ENCODE measurements around the gene CCSER2.
A peak's percentile ranks its signal among the peaks of the same experiment; 100 is the strongest.

Gene CCSER2

DNA sequence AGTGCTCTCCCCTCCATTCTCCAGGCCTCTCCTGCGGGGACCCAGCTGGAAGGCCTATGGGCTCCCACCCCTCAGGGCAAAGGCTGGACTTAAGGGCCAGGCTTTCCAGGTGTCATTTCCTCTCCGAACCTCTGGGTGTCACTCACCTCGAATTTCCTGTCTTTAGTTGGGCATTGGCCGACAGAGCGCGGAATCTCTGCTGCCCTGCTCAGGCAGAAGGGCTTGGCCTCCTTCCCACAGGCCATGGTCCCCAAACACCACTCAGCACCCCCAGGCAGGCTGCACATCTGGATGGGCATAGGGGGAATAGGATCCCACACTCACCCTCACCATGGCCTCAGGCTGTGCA, 212.9 kb downstream of the CCSER2 start:
- DNase-seq (ENCODE audit: low read depth, low spot score) = no peak
- in situ Hi-C loops (cut with HindIII; ENCODE audit: low sequenced_read_pairs) = no loop called here
- TF ChIP-seq, protein P1, sequence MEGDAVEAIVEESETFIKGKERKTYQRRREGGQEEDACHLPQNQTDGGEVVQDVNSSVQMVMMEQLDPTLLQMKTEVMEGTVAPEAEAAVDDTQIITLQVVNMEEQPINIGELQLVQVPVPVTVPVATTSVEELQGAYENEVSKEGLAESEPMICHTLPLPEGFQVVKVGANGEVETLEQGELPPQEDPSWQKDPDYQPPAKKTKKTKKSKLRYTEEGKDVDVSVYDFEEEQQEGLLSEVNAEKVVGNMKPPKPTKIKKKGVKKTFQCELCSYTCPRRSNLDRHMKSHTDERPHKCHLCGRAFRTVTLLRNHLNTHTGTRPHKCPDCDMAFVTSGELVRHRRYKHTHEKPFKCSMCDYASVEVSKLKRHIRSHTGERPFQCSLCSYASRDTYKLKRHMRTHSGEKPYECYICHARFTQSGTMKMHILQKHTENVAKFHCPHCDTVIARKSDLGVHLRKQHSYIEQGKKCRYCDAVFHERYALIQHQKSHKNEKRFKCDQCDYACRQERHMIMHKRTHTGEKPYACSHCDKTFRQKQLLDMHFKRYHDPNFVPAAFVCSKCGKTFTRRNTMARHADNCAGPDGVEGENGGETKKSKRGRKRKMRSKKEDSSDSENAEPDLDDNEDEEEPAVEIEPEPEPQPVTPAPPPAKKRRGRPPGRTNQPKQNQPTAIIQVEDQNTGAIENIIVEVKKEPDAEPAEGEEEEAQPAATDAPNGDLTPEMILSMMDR (IDR thresholded peaks at IDR 0.05; ENCODE audit: low read depth, low read length) = peak; percentile 13
- H3K4me3 ChIP-seq (ENCODE audit: low read depth, low read length) = peak overlapping the region; percentile 44

DNA sequence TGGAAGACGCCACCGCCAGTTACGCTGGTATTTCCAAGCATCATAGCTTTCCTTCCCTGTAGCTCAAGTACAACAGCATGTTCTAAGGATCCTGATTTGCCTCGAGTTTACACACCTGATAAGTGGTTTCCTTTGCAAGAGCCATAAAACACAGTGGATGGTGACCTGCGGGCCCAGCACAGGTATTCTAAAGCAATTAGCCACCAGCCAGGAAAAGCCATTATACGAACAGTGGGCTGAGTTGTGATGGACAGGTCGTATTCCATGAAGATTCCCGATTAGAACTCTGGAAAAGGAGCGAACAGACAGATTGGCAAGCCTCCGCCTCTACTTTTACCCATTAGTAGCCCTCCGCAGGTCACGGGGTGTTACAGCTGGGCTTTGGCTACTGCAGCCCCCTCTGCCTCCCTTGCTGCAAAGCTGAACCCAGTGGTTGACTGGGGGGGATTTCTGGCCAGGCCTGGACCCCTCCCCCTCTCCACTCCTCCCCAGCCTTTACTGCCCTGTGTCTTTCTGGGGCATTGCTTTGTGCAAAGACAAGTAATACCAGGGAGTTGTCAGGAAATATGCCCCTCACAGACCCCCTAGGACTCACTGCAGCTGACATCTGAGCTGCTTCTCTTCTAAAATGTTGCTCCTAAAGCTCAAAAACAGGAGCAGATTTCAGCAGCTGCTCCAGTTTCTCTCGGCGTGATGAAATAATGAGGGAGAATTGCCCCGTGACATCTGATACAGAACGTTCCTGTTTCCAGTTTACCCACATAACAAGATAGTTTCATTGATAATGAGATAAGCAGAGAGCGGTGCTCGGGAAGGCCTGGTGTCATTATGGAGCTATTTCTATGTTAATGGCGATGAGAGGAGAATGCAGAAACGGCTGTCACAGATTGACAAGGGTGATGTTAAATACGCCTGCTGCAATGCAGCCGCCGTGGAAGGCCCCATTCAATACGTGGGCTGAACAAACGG, 214.4 kb downstream of the CCSER2 start:
- H3K4me3 ChIP-seq (ENCODE audit: low read depth, low read length) = no peak overlapping the region
- TF ChIP-seq, protein P1 (IDR thresholded peaks at IDR 0.05; ENCODE audit: low read depth, low read length) = no peak
- in situ Hi-C loops (cut with HindIII; ENCODE audit: low sequenced_read_pairs) = no loop called here
- DNase-seq (ENCODE audit: low read depth, low spot score) = no peak

DNA sequence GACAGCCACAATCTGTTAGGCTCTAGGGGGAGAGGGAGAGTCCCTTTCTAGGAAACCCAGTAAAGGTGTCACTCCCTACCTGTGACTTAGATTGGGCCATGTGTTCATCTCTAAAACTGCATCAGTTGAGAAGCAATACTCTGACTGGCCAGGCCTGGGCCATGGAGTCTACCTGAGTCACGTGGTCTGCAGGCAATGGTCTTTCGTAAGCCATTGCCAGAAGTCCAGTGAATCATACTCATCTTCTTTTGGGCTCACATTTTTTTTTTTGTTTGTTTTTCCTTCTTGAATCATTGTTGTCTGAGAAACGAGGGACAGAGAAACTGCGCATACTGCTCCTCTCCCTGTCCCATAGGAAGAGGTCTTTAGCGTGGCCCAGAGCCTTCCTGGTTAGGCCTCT, 215.6 kb downstream of the CCSER2 start:
- in situ Hi-C loops (cut with HindIII; ENCODE audit: low sequenced_read_pairs) = no loop called here
- H3K4me3 ChIP-seq (ENCODE audit: low read depth, low read length) = no peak overlapping the region
- no peak for DNase-seq (ENCODE audit: low read depth, low spot score)
- TF ChIP-seq, protein P1 (IDR thresholded peaks at IDR 0.05; ENCODE audit: low read depth, low read length) = no peak

DNA sequence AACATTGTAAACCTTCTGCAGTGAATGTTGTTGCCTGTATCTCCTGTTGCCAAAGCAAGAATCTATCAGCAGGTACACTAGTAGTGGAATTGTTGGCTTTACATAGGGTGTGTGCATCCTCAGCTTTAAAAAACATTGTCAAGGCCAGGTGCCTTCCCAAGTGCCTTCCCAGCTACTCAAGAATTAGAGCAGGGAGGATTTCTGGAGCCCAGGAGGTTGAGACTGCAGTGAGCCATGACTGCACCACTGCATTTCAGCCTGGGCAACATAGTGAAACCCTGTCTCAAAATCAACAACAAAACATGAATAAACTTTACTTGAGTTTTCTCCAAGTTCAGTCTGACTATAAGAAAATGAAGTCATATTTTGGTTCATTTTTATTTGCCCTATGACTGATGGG, 217.3 kb downstream of the CCSER2 start:
- DNase-seq (ENCODE audit: low read depth, low spot score) = no peak
- H3K4me3 ChIP-seq (ENCODE audit: low read depth, low read length) = no peak overlapping the region
- TF ChIP-seq, protein P1 (IDR thresholded peaks at IDR 0.05; ENCODE audit: low read depth, low read length) = no peak
- in situ Hi-C loops (cut with HindIII; ENCODE audit: low sequenced_read_pairs) = no loop called here

DNA sequence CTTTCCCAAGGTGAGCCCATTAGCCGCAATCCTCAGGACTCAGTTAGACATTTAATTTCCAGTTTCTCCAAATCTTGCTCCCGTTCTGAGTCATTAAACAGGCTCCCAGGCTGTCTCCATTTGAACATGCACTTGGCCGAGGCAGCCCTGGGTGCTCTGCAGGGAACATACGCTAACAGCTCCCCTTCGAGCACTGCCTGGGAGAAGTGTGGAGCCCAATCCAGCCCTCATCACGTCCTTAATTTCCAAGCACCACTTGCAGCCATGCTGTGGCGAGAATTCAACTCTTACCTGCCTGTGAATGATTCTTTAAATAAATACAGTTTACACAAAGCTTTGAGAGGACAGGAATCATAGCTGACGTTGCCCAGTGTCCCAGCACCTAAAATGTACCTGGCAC, 218.2 kb downstream of the CCSER2 start:
- in situ Hi-C loops (cut with HindIII; ENCODE audit: low sequenced_read_pairs) = no loop called here
- TF ChIP-seq, protein P1 (IDR thresholded peaks at IDR 0.05; ENCODE audit: low read depth, low read length) = no peak
- H3K4me3 ChIP-seq (ENCODE audit: low read depth, low read length) = no peak overlapping the region
- DNase-seq (ENCODE audit: low read depth, low spot score) = no peak

DNA sequence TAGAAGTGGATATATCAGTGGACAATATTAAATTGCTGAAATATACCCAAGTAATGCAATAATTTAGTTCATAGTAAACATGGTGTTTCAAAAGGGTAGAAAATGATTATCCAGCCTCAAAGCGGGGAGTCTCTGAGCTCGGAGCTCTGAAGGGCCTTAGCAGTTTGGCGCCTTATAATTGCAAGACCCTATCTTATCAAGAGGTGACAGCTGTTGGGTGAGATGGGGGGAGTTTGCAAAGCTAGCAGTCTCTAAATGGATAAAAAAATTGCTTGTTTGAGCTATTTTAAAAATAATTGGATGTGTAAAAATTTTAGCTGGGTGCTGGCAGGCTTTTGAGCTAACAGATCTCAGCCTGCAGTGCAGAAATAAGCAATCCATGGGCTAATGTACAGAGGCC, 219.2 kb downstream of the CCSER2 start:
- TF ChIP-seq, protein P1 (IDR thresholded peaks at IDR 0.05; ENCODE audit: low read depth, low read length) = no peak
- H3K4me3 ChIP-seq (ENCODE audit: low read depth, low read length) = no peak overlapping the region
- in situ Hi-C loops (cut with HindIII; ENCODE audit: low sequenced_read_pairs) = no loop called here
- no peak for DNase-seq (ENCODE audit: low read depth, low spot score)

All from astrocyte of the spinal cord (primary cell).